ENCODE results near the gene PARN. TPM values are rescaled to one million over a fixed set of nuclear protein-coding genes. Genes with fewer than 3 reads are reported as not detected.
A peak's percentile ranks its signal among the peaks of the same experiment; 100 is the strongest.

Gene PARN
- total RNA-seq (10 to 100 TPM; 13.5 to 19.6 (median 15.3) TPM), polyA plus RNA-seq (10 to 100 TPM in 1 of 2 donors, 1 to 10 TPM in 1; 8.3 to 13.5 TPM)

- Histone ChIP-seq H3K27ac (peak within 1 kb of the TSS; percentile 71 to 89 (median 78)), H3K36me3 (peaks cover 0 to 7% (median 0%) of the 10 kb centered on the region in 3 donors), H3K9me3 (no peaks in the 10 kb centered on the region), H3K27me3 (no peaks in the 10 kb centered on the region), H3K4me1 (peaks cover 7 to 19% (median 18%) of the 10 kb centered on the region in 3 donors), H3K4me3 (peak within 1 kb of the TSS; percentile 79 to 92 (median 90))
- intact Hi-C loops (cut with DNase I) = no loop called here
- no peak for TF ChIP-seq CTCF (IDR thresholded peaks at IDR 0.05)
- peak; percentile 97 to 99 (median 98) for DNase-seq
- 0 to 1% methylated on average over 50 to 51 of the region's 51 CpGs for WGBS, 2 donors
- FAIRE-seq = no peak
- peak; percentile 80 to 86 (median 82) for ATAC-seq
Measured at GRCh38 chr16:14629919-14630619, at the start of gene PARN. PARN (minus strand) TSS chr16:14630260; CDS start chr16:14630125, 135 bp downstream.

- no peak for TF ChIP-seq CTCF (IDR thresholded peaks at IDR 0.05)
- Histone ChIP-seq H3K27me3 (no peaks in the 10 kb centered on the region), H3K9me3 (no peaks in the 10 kb centered on the region), H3K4me3 (no peak overlapping the region), H3K4me1 (no peaks in the 10 kb centered on the region), H3K36me3 (no peaks in the 10 kb centered on the region), H3K27ac (no peak overlapping the region)
- no peak for ATAC-seq
- no peak for FAIRE-seq
- WGBS, 2 donors = 84 to 85% methylated on average over 11 of the region's 11 CpGs
- intact Hi-C loops (cut with DNase I) = no loop called here
- DNase-seq = peak in 1 of 6 donors; percentile 2
Measured at GRCh38 chr16:14678748-14679497, 48.9 kb upstream of the PARN start.

DNA sequence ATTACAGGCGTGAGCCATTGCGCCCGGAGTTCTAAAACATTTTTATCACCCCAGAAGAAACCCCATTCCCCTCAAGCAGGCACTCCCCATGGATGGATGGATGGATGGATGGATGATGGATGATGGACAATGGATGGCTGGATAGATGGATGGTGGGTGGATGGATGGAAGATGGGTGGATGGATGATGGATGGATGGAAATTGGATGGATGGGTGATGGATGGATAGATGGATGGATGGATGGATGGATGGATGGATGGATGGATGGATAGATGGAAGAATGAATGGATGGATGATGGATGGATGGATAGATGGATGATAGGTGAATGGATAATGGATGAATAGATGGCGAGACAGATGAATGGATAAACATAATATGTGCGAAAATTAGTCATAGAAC is 47.6 kb upstream of the PARN start:
- Histone ChIP-seq H3K27me3 (no peaks in the 10 kb centered on the region), H3K4me1 (peaks cover 0 to 9% (median 4%) of the 10 kb centered on the region in 3 donors), H3K27ac (no peak overlapping the region), H3K4me3 (no peak overlapping the region), H3K9me3 (no peaks in the 10 kb centered on the region), H3K36me3 (no peaks in the 10 kb centered on the region)
- WGBS, 2 donors = 97 to 99% methylated on average over 5 of the region's 5 CpGs
- intact Hi-C loops (cut with DNase I) = no loop called here
- ATAC-seq = no peak
- no peak for DNase-seq
- TF ChIP-seq CTCF (IDR thresholded peaks at IDR 0.05) = no peak
- FAIRE-seq = no peak

- no peak for ATAC-seq
- 92 to 93% methylated on average over 3 of the region's 3 CpGs for WGBS, 2 donors
- intact Hi-C loops (cut with DNase I) = no loop called here
- no peak for TF ChIP-seq CTCF (IDR thresholded peaks at IDR 0.05)
- Histone ChIP-seq H3K27ac (no peak overlapping the region), H3K36me3 (no peaks in the 10 kb centered on the region), H3K9me3 (no peaks in the 10 kb centered on the region), H3K27me3 (no peaks in the 10 kb centered on the region), H3K4me3 (no peak overlapping the region), H3K4me1 (peaks cover 0 to 19% (median 14%) of the 10 kb centered on the region in 3 donors)
- no peak for FAIRE-seq
- DNase-seq = no peak
Measured at GRCh38 chr16:14676633-14677032, 46.6 kb upstream of the PARN start.
